Fibroblast of mammary gland (primary cell): ENCODE data around the gene MAGI3.
A peak's percentile ranks its signal among the peaks of the same experiment; 100 is the strongest.

Experiments
- DNase-seq: peaks from one replicate; pipeline ENCODE4 v3.0.0-alpha.2; 2010; ENCODE audit warnings: low read depth
- H3K4me3 ChIP-seq: 2 replicates; pipeline ENCODE4 v1.5.1; 2011; ENCODE audit warnings: low read depth, mild to moderate bottlenecking, low read length, moderate library complexity; ENCODE audit not compliant: control insufficient read depth
- CTCF ChIP-seq: conservative IDR thresholded peaks from 2 replicates; pipeline ENCODE4 v1.5.1; 2011; ENCODE audit warnings: low read depth, low read length, inconsistent platforms; ENCODE audit not compliant: control insufficient read depth, insufficient read depth

MAGI3 gene

GRCh38 chr1:113389953-113390834 is at the start of gene MAGI3:
TSS of gene MAGI3 (plus strand) at chr1:113390515. CDS start at chr1:113391034, 519 bp downstream.
- peak within 1 kb of the TSS; percentile 86 for H3K4me3 ChIP-seq
- peak; percentile 98 for DNase-seq
- TF ChIP-seq CTCF = no peak

GRCh38 chr1:113353580-113353979 is 36.7 kb upstream of the MAGI3 start:
- no peak for TF ChIP-seq CTCF
- peak; percentile 25 for DNase-seq
- H3K4me3 ChIP-seq = no peak overlapping the region

- DNase-seq = no peak
Observed at GRCh38 chr1:113363935-113364334, 26.4 kb upstream of the MAGI3 start.

GRCh38 chr1:113369040-113369439 is 21.3 kb upstream of the MAGI3 start:
- no peak for TF ChIP-seq CTCF
- no peak for DNase-seq
- no peak overlapping the region for H3K4me3 ChIP-seq

More at GRCh38 chr1:113363935-113364334, 26.4 kb upstream of the MAGI3 start:
- H3K4me3 ChIP-seq = no peak overlapping the region
- no peak for TF ChIP-seq CTCF

- TF ChIP-seq CTCF = no peak
- no peak overlapping the region for H3K4me3 ChIP-seq
- DNase-seq = no peak
Observed at GRCh38 chr1:113369699-113370098, 20.6 kb upstream of the MAGI3 start.

- H3K4me3 ChIP-seq = no peak overlapping the region
- TF ChIP-seq CTCF = no peak
- no peak for DNase-seq
Observed at GRCh38 chr1:113370868-113371267, 19.4 kb upstream of the MAGI3 start.
